HepG2 (cell line): ENCODE results near the gene ECEL1. TPM values are rescaled to one million over a fixed set of nuclear protein-coding genes. Genes with fewer than 3 reads are reported as not detected.

Experiments
- ATAC-seq: fragments of 200-7000 bp; cut with Tn5 transposase; 3 replicates; pipeline ENCODE4 v1.9.1; 2020; ENCODE audit warnings: mild to moderate bottlenecking, moderate library complexity
- BruUV-seq: library from RNA; stranded (reverse); fragments of 400-500 nt; replicated peaks from 2 replicates; lab custom pipeline; 2021; lab: Mats Ljungman, UMichigan
- CTCF ChIA-PET: fragments of 300-600 bp; formaldehyde crosslinking; extraction: SDS; loops from one replicate; lab custom pipeline; 2021; ENCODE audit warnings: low total read pairs, inconsistent platforms, low intra/inter-chr PET ratio; lab: Yijun Ruan, JAX
- POLR2A ChIA-PET: fragments of 350-600 bp; sonication (Branson Sonifier 250); formaldehyde crosslinking; loops from one replicate; lab custom pipeline; 2020; ENCODE audit warnings: antibody characterized with exemption, inconsistent platforms; lab: Yijun Ruan, JAX
- DNase-seq: peaks from one replicate; pipeline ENCODE4 v3.0.0-alpha.2; 2015; ENCODE audit warnings: low spot score
- FAIRE-seq: peaks from 3 replicates; lab custom pipeline; 2011; peaks lifted over from hg19 to GRCh38; lab: Jason Lieb, UNC
- H2AFZ ChIP-seq: one replicate; pipeline ENCODE4 v1.6.1; 2011; ENCODE audit warnings: low read length, inconsistent platforms
- H3K27ac ChIP-seq: fragments of 300-600 bp; 3 replicates; pipeline ENCODE4 v1.8.0; 2011; ENCODE audit warnings: mixed run types, mild to moderate bottlenecking, mixed read lengths, low read length, inconsistent platforms; ENCODE audit not compliant: insufficient read depth; ENCODE audit errors: extremely low read length
- H3K27me3 ChIP-seq, 2 experiments: fragments of 200-600 bp in 1 of 2; 2 replicates in 1 of 2; 3 replicates in 1 of 2; pipeline versions ENCODE4 v1.6.0 to v1.8.0; 2011; ENCODE audit warnings: low read length in 2 of 2, mild to moderate bottlenecking in 2 of 2, moderate library complexity in 2 of 2, inconsistent platforms in 1 of 2; ENCODE audit not compliant: insufficient read depth in 2 of 2, control insufficient read depth in 1 of 2
- H3K36me3 ChIP-seq, 2 experiments: fragments of 200-600 bp in 1 of 2; replicated peaks in 1 of 2; 2 replicates in 1 of 2; 3 replicates in 1 of 2; pipeline versions ENCODE4 v1.5.1 to v1.8.0; 2011; ENCODE audit warnings: low read length in 2 of 2, inconsistent platforms in 1 of 2; ENCODE audit not compliant: insufficient read depth in 2 of 2, control insufficient read depth in 1 of 2
- H3K4me1 ChIP-seq: 2 replicates; pipeline ENCODE4 v1.5.1; 2012; ENCODE audit warnings: low read length, inconsistent platforms; ENCODE audit not compliant: insufficient read depth
- H3K4me2 ChIP-seq: 2 replicates; pipeline ENCODE4 v1.6.0; 2011; ENCODE audit warnings: low read depth, low read length, inconsistent platforms
- H3K4me3 ChIP-seq, 3 experiments: fragments of 200-600 bp in 1 of 3; sonication (generic), shearing (Covaris generic) in 1 of 3; replicated peaks in 1 of 3; 2 replicates each; pipeline ENCODE4 v1.5.1; 2011 to 2016; ENCODE audit warnings: low read length in 3 of 3, inconsistent platforms in 2 of 3, low read depth in 2 of 3, mild to moderate bottlenecking in 2 of 3, control low read depth in 1 of 3, mixed read lengths in 1 of 3; ENCODE audit not compliant: insufficient read depth in 1 of 3
- H3K79me2 ChIP-seq: one replicate; pipeline ENCODE4 v1.6.1; 2011; ENCODE audit warnings: low read length, inconsistent platforms; ENCODE audit not compliant: insufficient read depth
- H3K9ac ChIP-seq: 2 replicates; pipeline ENCODE4 v1.6.0; 2011; ENCODE audit warnings: mild to moderate bottlenecking, low read depth, low read length, inconsistent platforms; ENCODE audit not compliant: insufficient read depth
- H3K9me3 ChIP-seq: 2 replicates; pipeline ENCODE4 v1.5.1; 2012; ENCODE audit warnings: mild to moderate bottlenecking, low read length
- H4K20me1 ChIP-seq: 2 replicates; pipeline ENCODE4 v1.6.0; 2011; ENCODE audit warnings: inconsistent platforms, mild to moderate bottlenecking, low read length, moderate library complexity; ENCODE audit not compliant: insufficient read depth
- ATAD3A ChIP-seq: sonication (generic); formaldehyde crosslinking; IDR thresholded peaks from 2 replicates; pipeline ENCODE4 v1.4.0; 2020; ENCODE audit warnings: missing genetic modification reagents
- ATF7 ChIP-seq, 2 experiments: fragments of 450-650 bp in 1 of 2; sonication (generic) in 1 of 2; formaldehyde crosslinking in 1 of 2; IDR thresholded peaks; 2 replicates each; pipeline versions ENCODE4 v1.4.0 to v1.6.1; 2016 to 2020; ENCODE audit warnings: antibody characterized with exemption in 1 of 2, mild to moderate bottlenecking in 1 of 2, missing genetic modification reagents in 1 of 2
- NR1H2 ChIP-seq: sonication (generic); formaldehyde crosslinking; IDR thresholded peaks from 2 replicates; pipeline ENCODE4 v1.8.1; 2022; ENCODE audit warnings: low read depth, missing genetic modification reagents, borderline replicate concordance
- PHF8 ChIP-seq: sonication (generic); formaldehyde crosslinking; IDR thresholded peaks from 2 replicates; pipeline ENCODE4 v1.5.0; 2020; ENCODE audit warnings: missing genetic modification reagents
- ZBTB38 ChIP-seq: sonication (generic); formaldehyde crosslinking; IDR thresholded peaks from 2 replicates; pipeline ENCODE4 v1.5.1; 2020; ENCODE audit warnings: mild to moderate bottlenecking, missing genetic modification reagents
- ZMYM3 ChIP-seq: sonication (generic); formaldehyde crosslinking; IDR thresholded peaks from 2 replicates; pipeline ENCODE4 v1.5.1; 2020; ENCODE audit warnings: mild to moderate bottlenecking, missing genetic modification reagents
- ZNF691 ChIP-seq: sonication (generic); formaldehyde crosslinking; IDR thresholded peaks from 2 replicates; pipeline ENCODE4 v1.4.0; 2020; ENCODE audit warnings: missing genetic modification reagents, low read depth, mild to moderate bottlenecking, borderline replicate concordance
- WGBS: methylation state at CpG from one replicate; pipeline ENCODE4 v1.1.6; 2017; ENCODE audit warnings: low lambda C conversion rate; 5-methylcytosine and 5-hydroxymethylcytosine counted together
- in situ Hi-C: cut with HindIII; loops from 2 replicates; pipeline ENCODE4 v1.10.0; 2017; ENCODE audit warnings: low pct_unique_long_range_greater_than_20kb; ENCODE audit not compliant: extremely low pct_ligation_motif_present
- intact Hi-C: fragments of 100-400 bp; cut with micrococcal nuclease; formaldehyde crosslinking; loops from one replicate; pipeline ENCODE4 v1.10.0; 2022; ENCODE audit not compliant: unreplicated experiment
- polyA plus RNA-seq, 8 experiments: library from polyadenylated mRNA; depleted of rRNA in 3 of 8; stranded (reverse) in 7 of 8; unstranded in 1 of 8; fragments of >200 nt; fragmentation: Illumina TruSeq in 4 of 8; extraction: Trizol in 4 of 8; gene quantifications; 2 replicates each; pipeline versions ENCODE4 v1.2.1 to v1.2.3, GENCODE V29; 2011 to 2016; ENCODE audit warnings: low read depth in 4 of 8, missing spikeins in 1 of 8, mixed read lengths in 1 of 8; ENCODE audit not compliant: insufficient read depth in 1 of 8
- total RNA-seq, 5 experiments: library from RNA; depleted of rRNA; stranded (reverse); fragments of >200 nt; fragmentation: Illumina TruSeq; extraction: Trizol; gene quantifications; 2 replicates each; pipeline ENCODE4 v1.2.3, GENCODE V29; 2016; ENCODE audit warnings: low read depth in 1 of 5

Gene ECEL1
- total and polyA plus RNA-seq, 2 of the 13 experiments (the other 11 are each of a cell fraction or from before 2014, with no cell fraction given), result not detected

- no peak for TF ChIP-seq PHF8 (CRISPR knock-in tag)
- TF ChIP-seq NR1H2 (CRISPR knock-in tag), result no peak
- TF ChIP-seq ATAD3A (CRISPR knock-in tag), result no peak
- TF ChIP-seq ATF7 (IDR thresholded peaks at IDR 0.05), result no peak
- TF ChIP-seq ATF7 (CRISPR knock-in tag; IDR thresholded peaks at IDR 0.05), result no peak
These were observed 41.3 kb upstream of the ECEL1 start (continued) for GRCh38 chr2:232528746-232529460.

GRCh38 chr2:232527905-232528470 lies 40.4 kb upstream of the ECEL1 start:
- Histone ChIP-seq H3K9me3 (no peaks in the 10 kb centered on the region), H3K27me3 (peaks cover 28 to 80% of the 10 kb centered on the region in 2 experiments; a peak in 4 of 5 replicates), H2AFZ (no peak overlapping the region), H3K79me2 (no peaks in the 10 kb centered on the region), H3K9ac (no peak overlapping the region), H3K4me1 (peaks cover 36% of the 10 kb centered on the region), H3K4me2 (no peak overlapping the region), H3K36me3 (no peaks in the 10 kb centered on the region), H3K27ac (no peak overlapping the region), H3K4me3 (no peak overlapping the region), H4K20me1 (no peaks in the 10 kb centered on the region)
- ATAC-seq (no peak), FAIRE-seq (no peak), DNase-seq (no peak)
- TF ChIP-seq ZBTB38, result no peak
- TF ChIP-seq ZNF691 (CRISPR knock-in tag), result 0 out of 2 replicates have a peak, but pooled peaks have one; percentile 54
- TF ChIP-seq ZMYM3 (CRISPR knock-in tag), result peak; percentile 91
- 20% methylated on average over 6 of the region's 6 CpGs for WGBS
- ChIA-PET POLR2A (no interaction called here), CTCF (no interaction called here)
- BruUV-seq, result no TSS peak
- intact Hi-C loops (loop anchor here (10.0 kb wide), 1 partner anchor 623 kb away; no protein-coding TSS in a partner anchor), in situ Hi-C loops (no loop called here)
